Caki2 (cell line): ENCODE data around the gene EXOSC3. TPM values are rescaled to one million over a fixed set of nuclear protein-coding genes. Genes with fewer than 3 reads are reported as not detected.

Source experiments
- DNase-seq: peaks from one replicate; pipeline ENCODE4 v3.0.0-alpha.2; 2015; ENCODE audit warnings: low read depth
- in situ Hi-C: cut with HindIII; loops from 2 replicates; pipeline ENCODE4 v1.10.0; 2016; ENCODE audit warnings: low sequenced_read_pairs, low pct_unique_long_range_greater_than_20kb, mixed read lengths
- total RNA-seq: library from RNA; depleted of rRNA; stranded (reverse); fragments of >200 nt; shearing (Covaris generic); gene quantifications from 2 replicates; pipeline ENCODE4 v1.2.3, GENCODE V29; 2014; ENCODE audit warnings: low replicate concordance; rRNA removed

Gene EXOSC3
- total RNA-seq, 1 experiment from 2014 or later: 31.8 TPM

DNA sequence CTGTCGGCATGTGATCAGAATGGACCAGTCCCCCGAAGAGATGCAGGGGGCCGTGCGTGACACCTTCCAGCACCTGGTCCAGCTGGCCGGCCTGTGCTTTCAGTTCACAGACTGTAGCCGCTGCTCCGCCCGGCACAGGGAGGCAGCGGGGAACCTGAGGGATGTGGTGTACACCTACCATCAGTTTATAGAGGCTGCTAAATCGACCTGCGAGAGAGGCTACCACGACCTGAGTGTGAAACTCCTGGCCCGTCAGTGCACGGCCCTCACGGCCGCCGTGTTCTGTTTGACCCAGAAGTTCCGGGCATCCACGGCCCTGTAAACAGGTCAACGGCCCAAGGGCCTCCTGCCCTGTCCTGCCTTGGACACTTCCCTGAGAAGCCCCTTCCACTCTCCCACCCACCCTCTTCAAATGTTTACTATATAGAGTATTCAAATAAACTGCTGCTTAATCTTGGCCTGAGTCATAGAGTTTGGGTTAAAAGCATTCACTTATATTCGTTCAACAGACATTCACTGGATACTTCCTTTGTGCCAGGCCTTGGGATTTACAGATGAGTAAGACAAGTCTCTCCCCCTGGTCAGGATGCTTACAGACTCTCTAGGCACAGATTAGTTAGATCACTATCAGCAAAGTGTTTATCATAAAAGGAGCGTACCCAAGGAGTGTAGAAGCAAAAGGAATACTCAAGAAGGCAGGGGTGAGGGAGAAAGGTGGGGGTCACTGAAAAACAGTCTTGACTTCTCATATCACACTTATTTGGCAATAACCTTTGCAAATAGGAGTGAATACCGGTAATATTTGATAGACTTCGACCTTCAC lies 38.2 kb downstream of the EXOSC3 start:
- DNase-seq: no peak
- in situ Hi-C loops: no loop called here

DNA sequence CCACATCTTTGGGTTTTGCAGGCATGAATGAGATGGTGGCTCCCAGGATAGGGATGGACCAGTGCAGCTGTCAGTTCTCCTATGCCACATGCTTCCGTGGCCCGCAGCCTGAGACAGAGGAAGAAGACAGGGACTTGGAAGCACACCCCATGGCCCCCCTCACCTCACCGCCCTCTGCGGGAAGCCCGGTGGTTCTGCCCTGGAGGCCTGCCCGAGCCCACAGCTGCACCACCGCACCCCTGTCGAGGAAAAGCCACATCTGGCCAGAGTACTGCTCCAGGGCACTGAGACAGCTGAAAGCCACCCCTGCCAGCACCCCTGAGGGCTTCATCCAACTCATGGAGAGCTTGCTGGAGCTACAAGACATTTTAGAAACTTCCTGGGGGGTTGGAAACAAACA lies 38.9 kb downstream of the EXOSC3 start:
- in situ Hi-C loops: no loop called here
- DNase-seq: no peak

DNA sequence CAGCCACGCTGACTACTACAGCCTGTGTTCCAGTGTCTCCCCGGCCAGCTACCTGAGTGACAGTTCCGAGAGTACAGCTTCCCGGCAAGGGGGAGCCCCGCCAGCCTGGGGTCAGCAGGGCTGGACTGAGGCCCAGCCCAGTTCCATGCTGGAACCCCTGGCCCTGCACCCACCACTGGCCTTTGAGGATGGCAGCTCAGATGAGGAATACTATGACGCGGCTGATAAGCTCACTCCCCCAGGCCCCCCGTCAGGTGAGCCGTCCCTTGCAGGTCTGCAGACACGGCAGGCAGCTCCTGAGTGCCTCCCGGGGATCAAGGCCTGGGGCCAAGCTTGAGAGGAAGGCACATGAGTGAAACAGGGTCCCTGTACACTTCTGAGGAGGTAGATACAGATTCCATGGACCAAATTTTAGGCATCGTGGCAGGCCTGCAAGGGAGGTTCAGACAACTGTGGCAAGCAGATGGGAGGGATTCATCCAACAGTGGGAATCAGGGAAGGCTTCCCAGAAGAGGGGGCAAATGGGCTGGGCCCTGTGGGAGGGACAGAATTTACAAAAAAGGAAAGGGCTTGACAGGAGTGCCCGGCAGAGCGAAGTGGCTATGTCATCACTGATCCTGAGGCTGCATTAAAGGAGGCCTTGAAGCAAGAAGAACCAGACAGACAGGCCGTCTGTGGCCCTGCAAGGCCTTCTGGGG lies 44.1 kb downstream of the EXOSC3 start:
- in situ Hi-C loops: no loop called here
- no peak for DNase-seq

DNA sequence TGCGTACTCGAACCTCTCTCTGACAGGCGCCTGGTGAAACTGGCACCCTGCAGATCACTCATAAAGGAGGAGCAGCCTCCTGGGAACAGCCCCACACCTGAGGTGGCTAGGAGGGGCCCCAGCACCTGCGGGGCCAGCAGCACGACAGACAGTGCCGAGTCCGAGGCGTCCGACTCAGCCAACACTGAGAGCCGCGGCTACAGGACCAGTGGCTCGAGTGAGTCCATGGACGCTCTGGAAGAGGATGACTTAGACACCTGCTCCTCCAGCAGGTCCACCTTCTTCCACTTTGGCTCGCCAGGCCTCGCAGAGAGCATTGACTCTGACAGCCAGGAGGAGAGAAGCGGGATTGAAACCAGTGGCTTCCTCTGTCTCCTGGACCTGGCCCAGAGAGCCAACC lies 44.7 kb downstream of the EXOSC3 start:
- in situ Hi-C loops: no loop called here
- no peak for DNase-seq

DNA sequence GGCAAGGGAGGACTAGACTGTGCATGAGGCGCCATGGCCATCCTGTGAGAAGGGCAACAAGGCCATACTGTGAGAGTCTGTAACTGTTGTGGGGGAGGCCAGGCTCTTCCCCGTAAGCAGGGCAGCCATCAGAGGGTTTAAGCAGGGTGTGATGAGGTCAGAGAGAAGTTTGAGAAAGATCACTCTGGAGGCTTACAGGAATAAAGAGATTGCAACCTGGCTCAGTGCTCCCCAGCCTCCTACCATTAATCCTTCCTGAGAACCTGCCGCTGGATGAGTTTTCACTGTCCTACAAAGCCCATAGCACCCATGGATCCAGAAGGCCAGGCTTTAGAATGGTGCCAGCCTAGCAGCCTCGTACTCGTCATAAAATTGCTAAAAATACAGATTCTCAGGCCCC lies 45.6 kb downstream of the EXOSC3 start:
- in situ Hi-C loops: no loop called here
- DNase-seq: no peak

DNA sequence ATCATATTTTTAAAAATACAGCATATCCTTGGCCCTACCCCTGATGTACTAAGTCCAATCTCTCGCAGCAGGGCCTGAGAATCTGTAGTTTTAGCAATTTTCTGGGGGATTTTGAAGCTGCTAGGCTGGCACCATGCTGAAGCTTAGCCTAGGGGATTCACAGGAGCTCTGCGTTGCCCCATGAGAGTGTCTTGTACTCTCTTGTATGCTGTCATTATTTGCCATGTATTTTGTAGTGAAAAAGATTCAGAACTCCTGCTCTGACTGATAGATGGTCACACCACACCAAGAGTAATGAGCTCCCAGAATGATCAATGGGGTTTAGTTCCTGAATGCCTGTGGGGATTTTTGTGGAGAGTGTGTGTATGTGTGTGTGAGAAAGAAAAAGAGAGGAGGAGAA lies 51.9 kb downstream of the EXOSC3 start:
- DNase-seq: no peak
- in situ Hi-C loops: no loop called here

DNA sequence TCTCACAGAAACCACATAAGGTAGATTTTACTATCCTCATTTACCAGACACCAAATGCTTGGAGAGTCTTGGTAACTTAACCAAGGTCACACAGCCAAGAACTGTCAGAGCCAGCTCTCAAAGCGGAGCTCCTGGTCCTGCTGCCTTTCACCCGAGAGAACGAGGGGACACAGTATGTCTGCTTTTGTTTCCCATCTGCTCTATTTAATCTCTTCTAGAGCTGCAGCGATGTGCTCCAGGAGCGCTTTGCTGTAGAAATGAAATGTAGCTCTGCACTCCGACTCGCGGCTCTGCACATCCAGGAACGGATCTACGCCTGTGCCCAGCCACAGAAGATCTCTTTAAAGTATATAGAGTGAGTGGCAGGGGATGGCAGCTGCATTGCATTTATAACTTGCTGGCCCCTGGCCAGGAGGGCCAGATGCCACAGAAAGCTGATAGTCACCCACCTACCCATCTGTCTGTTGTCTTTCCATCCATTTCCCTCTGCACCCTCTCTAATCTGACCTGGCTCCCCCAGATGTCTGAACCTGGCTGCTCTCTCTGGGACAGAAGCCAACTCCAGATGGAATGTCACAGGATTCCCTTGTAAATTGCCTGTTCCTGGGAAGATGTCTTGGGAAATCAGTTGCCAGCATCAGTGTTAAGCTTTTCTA lies 52.6 kb downstream of the EXOSC3 start:
- DNase-seq: no peak
- in situ Hi-C loops: no loop called here

DNA sequence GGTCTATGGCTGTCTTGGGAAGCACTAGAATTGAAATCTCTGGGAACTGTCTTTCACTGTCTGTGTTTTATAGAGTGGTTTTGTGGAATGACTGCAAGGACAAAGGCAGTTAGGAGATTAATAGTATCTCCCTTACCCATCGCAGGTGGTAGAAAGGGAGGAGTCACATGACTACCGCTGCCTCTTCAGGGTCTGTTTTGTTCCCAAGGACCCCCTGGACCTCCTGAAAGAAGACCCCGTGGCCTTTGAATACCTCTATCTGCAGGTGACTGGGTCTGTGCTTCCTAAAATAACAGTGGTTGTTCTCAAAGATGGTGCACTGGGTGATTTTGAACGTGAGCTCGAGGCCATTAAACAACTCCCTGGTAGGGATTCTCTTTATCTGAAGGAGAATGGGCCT lies 54.0 kb downstream of the EXOSC3 start:
- no peak for DNase-seq
- in situ Hi-C loops: no loop called here

DNA sequence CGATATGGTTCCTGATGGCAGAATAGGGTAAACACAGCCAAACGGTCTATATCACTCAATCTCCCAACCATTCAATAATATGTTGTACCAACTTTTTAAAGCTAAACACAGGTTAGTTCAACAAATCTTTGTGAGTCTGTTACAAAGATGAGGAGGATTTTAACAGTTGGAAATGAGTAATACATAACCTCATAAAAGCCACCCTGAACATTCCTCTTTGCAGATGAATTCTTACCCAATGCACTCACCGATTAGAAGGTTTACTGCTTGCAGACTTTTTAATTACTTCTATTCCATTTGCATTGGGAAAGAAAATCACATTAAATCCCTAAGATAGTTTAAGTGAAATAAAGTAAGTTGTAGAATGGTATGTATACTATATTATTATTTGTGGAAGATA lies 54.6 kb downstream of the EXOSC3 start:
- in situ Hi-C loops: no loop called here

More for the DNA sequence above, 54.6 kb downstream of the EXOSC3 start:
- DNase-seq: no peak

Other genes with a start within 250 kb of the EXOSC3 start
- 1.3 and 3.3 TPM in 2 replicates for gene FBXO10, start 208.7 kb downstream of the EXOSC3 start, total RNA-seq
- 206 and 292 TPM in 2 replicates for gene TOMM5, start 192.5 kb downstream of the EXOSC3 start, total RNA-seq
- not detected in 2 replicates for gene FRMPD1, start 134.1 kb downstream of the EXOSC3 start, total RNA-seq
- 2.5 and 6.1 TPM in 2 replicates for gene TRMT10B, start 31.3 kb downstream of the EXOSC3 start, total RNA-seq
- 5.6 and 11.6 TPM in 2 replicates for gene DCAF10, start 15.7 kb upstream of the EXOSC3 start, total RNA-seq
- gene SLC25A51, start 119.1 kb upstream of the EXOSC3 start, total RNA-seq: 8.8 and 22.9 TPM in 2 replicates